HUES48 (cell line): Measurements from ENCODE around the gene RYR2.
"Not testable (repeated sequence)": the region's sequence is repeated elsewhere in the genome, so short reads cannot be mapped to it uniquely, and the experiment has no call there.

ENCODE experiments used
- H3K27ac ChIP-seq: one replicate; pipeline ENCODE4 v1.7.0; 2013; ENCODE audit warnings: low read depth, low read length, inconsistent platforms
- H3K27me3 ChIP-seq: 2 replicates; pipeline ENCODE4 v1.6.1; 2013; ENCODE audit warnings: mild to moderate bottlenecking, low read length; ENCODE audit not compliant: control insufficient read depth, insufficient read depth
- H3K36me3 ChIP-seq: 2 replicates; pipeline ENCODE4 v1.6.1; 2013; ENCODE audit warnings: low read length; ENCODE audit not compliant: control insufficient read depth, insufficient read depth
- H3K4me1 ChIP-seq: 2 replicates; pipeline ENCODE4 v1.6.1; 2013; ENCODE audit warnings: mild to moderate bottlenecking, low read length; ENCODE audit not compliant: control insufficient read depth, insufficient read depth
- H3K4me3 ChIP-seq: 2 replicates; pipeline ENCODE4 v1.5.1; 2013; ENCODE audit warnings: mild to moderate bottlenecking, low read depth, low read length
- H3K9ac ChIP-seq: 2 replicates; pipeline ENCODE4 v1.6.1; 2013; ENCODE audit warnings: mild to moderate bottlenecking, low read depth, low read length, moderate library complexity
- H3K9me3 ChIP-seq: 2 replicates; pipeline ENCODE4 v1.6.1; 2013; ENCODE audit warnings: low read length; ENCODE audit not compliant: control insufficient read depth, insufficient read depth

The RYR2 gene

DNA sequence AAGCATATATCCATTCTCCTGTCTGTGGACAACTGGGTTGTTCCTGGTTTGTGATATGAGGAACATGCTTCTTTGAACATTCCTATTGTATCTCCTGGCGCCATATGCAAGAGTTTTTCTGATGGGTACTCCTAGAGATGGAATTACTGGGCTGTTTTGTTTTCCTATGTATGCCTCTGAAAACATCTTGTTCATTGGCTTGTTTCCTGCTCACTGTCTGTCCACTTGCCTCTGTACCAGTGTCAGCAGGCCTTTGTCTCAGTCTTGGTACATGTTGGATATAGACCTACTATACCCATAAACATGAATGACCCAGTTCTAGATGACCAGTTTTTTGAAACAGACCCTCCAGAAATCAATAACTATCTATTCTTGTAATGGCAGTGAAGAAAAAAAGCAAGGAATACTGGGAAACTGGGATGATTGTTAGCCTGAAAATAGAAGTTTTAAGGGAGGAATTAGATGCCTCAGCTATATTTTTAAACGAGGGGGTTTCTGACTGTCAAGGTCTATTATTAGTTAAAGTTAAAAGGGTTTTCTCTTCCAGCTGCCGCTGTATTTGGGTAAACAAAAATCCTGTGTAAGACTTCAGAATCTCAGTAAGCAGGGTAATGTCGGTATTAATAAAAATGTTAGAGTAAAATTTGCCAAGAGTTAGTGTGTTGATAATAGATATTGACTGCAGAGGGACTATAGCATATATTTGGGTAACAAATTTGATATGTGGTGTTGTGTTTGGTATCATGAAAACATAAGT is 103.6 kb downstream of the RYR2 start:
- no peaks in the 10 kb centered on the region for H3K27me3 ChIP-seq
- no peak overlapping the region for H3K9ac ChIP-seq
- H3K27ac ChIP-seq: peak overlapping the region; percentile 17
- peaks cover 13% of the 10 kb centered on the region for H3K4me1 ChIP-seq
- H3K36me3 ChIP-seq: no peaks in the 10 kb centered on the region
- no peak overlapping the region for H3K4me3 ChIP-seq
- no peaks in the 10 kb centered on the region for H3K9me3 ChIP-seq

DNA sequence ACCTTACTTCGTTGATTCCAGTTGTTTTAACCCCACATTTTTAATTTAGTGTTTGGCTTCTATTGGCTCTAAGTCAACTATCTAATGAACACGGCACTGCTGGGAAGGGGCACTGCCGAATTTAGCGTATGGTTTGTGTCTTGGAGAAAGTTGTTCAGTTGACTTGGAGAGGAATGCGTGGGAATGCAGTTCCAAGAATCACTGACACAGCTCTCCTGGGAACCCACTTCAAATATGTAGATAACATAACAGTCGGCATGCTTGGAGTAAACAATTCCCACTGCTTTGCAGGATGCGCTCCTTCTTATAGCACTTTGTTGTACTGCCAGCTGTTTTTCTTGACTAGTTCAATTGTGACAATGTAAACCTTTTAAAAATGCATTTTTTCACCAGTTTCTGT is 104.3 kb downstream of the RYR2 start:
- H3K9me3 ChIP-seq: no peaks in the 10 kb centered on the region
- H3K9ac ChIP-seq: no peak overlapping the region
- peaks cover 13% of the 10 kb centered on the region for H3K4me1 ChIP-seq
- H3K27ac ChIP-seq: peak overlapping the region; percentile 17
- no peaks in the 10 kb centered on the region for H3K27me3 ChIP-seq
- no peaks in the 10 kb centered on the region for H3K36me3 ChIP-seq
- H3K4me3 ChIP-seq: no peak overlapping the region

DNA sequence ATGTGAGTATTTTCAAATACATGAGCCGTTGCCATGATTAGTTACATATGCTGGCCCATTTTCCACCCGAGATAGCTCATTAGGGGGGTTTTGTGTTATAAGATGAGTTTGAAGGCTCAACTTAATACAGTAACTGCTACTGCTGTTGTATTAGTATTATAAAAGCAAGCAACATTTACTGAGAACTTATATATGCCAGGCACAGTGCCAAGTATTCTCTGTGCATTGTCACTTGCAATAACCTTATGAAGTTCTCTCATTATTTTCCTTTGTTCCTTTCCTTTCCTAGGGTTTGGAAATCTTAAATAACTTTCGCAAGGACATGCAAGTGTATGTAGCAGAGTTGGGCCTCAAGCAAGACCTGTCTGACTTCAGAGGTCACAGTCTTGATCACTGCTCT is 107.9 kb downstream of the RYR2 start:
- Histone ChIP-seq H3K4me3 (no peak overlapping the region), H3K9me3 (no peaks in the 10 kb centered on the region), H3K36me3 (no peaks in the 10 kb centered on the region), H3K27ac (no peak overlapping the region), H3K27me3 (no peaks in the 10 kb centered on the region), H3K9ac (no peak overlapping the region), H3K4me1 (peaks cover 22% of the 10 kb centered on the region)

GRCh38 chr1:237151979-237152378 is 110.0 kb downstream of the RYR2 start:
- not testable (repeated sequence) for H3K36me3 ChIP-seq, H3K4me3 ChIP-seq, H3K9ac ChIP-seq, H3K27ac ChIP-seq, H3K27me3 ChIP-seq, H3K9me3 ChIP-seq
- H3K4me1 ChIP-seq: peaks cover 15% of the 10 kb centered on the region; the same call in 1 of the 2 replicates

DNA sequence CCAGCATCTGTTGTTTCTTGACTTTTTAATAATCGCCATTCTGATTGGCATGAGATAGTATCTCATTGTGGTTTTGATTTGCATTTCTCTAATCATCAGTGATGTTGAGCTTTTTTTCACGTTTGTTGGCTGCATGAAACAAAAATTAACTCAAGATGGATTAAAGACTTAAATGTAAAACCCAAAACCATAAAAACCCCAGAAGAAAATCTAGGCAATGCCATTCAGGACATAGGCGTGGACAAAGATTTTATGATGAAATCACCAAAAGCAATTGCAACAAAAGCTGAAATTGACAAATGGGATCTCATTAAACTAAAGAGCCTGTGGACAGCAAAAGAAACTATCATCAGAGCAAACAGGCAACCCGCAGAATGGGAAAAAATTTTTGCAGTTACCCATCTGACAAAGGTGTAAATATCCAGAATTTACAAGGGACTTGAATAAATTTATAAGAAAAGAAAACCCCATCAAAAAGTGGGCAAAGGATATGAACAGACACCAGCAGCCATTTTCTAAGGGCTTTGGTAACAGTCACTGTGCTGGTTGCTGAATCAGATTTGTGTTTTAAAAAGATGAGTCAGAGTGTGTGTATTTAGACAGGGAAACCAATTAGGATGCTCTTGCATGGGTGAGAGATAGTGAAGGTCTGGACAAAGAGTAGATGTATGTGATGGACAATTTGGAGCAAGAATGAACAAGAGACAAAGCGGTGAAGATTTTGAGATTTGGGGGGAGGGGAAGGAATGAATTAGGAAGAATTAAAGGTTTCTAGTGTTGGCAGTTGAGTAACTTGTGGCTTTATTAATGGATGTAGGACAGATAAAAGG is 110.7 kb downstream of the RYR2 start:
- Histone ChIP-seq H3K4me3 (no peak overlapping the region), H3K27ac (no peak overlapping the region), H3K36me3 (no peaks in the 10 kb centered on the region), H3K9ac (no peak overlapping the region), H3K9me3 (no peaks in the 10 kb centered on the region), H3K27me3 (no peaks in the 10 kb centered on the region), H3K4me1 (peaks cover 15% of the 10 kb centered on the region; the same call in 1 of the 2 replicates)

- no peak overlapping the region for H3K27ac ChIP-seq
- H3K36me3 ChIP-seq: no peaks in the 10 kb centered on the region
- no peaks in the 10 kb centered on the region for H3K27me3 ChIP-seq
- no peak overlapping the region for H3K9ac ChIP-seq
- no peaks in the 10 kb centered on the region for H3K9me3 ChIP-seq
- no peak overlapping the region for H3K4me3 ChIP-seq
- peaks cover 15% of the 10 kb centered on the region; the same call in 1 of the 2 replicates for H3K4me1 ChIP-seq
Measured at GRCh38 chr1:237154157-237154556, 112.2 kb downstream of the RYR2 start.

GRCh38 chr1:237164406-237165352 is 122.7 kb downstream of the RYR2 start:
- no peak overlapping the region for H3K9ac ChIP-seq
- H3K9me3 ChIP-seq: no peaks in the 10 kb centered on the region
- no peak overlapping the region for H3K4me3 ChIP-seq
- no peaks in the 10 kb centered on the region for H3K36me3 ChIP-seq
- H3K27ac ChIP-seq: no peak overlapping the region
- no peaks in the 10 kb centered on the region for H3K27me3 ChIP-seq
- peaks cover 12% of the 10 kb centered on the region for H3K4me1 ChIP-seq

DNA sequence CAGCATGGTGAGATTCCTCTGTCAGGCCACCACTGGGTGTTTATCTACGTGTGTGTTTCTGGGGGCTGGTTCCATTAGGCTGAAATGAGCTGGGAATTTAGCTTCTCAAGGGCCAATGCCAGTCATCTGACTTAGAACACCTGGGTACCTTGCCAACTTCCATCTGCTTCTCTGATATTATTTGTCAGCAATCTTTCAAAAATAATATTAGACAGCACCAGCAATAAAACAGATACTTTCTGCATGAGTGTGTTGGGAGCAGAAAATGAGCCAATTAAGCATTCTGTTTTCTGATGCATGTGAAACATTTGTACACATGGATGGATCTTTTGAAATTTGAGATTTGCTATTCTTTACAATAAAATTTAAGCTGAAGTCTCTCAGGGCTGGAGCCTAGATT is 124.1 kb downstream of the RYR2 start:
- Histone ChIP-seq H3K4me1 (peaks cover 18% of the 10 kb centered on the region), H3K9me3 (no peaks in the 10 kb centered on the region), H3K36me3 (no peaks in the 10 kb centered on the region), H3K27me3 (no peaks in the 10 kb centered on the region), H3K27ac (no peak overlapping the region), H3K4me3 (no peak overlapping the region), H3K9ac (no peak overlapping the region)

DNA sequence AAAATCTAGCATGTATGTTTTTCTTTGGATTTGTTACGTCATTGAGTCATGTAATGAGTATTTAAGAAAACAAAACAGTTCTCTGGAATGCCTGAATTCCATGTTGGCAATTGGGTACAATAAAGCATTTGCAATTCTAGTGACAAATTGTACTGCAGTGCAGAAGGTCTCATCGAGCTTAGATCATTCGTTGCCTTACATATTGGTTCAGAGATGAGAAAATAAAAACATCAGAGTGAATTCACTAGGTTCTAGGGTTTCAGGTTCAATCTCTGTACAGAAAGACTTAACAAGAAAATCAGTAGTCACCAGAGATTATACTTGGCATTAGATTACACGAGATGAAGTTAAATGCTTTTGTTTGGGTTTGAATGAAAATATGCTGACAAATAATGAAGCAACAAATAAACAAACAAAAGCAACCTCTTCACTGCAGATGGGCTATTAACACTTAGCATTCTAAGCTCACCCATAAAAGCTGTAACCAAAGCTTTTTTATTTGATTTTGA is 124.7 kb downstream of the RYR2 start:
- H3K36me3 ChIP-seq: no peaks in the 10 kb centered on the region

DNA sequence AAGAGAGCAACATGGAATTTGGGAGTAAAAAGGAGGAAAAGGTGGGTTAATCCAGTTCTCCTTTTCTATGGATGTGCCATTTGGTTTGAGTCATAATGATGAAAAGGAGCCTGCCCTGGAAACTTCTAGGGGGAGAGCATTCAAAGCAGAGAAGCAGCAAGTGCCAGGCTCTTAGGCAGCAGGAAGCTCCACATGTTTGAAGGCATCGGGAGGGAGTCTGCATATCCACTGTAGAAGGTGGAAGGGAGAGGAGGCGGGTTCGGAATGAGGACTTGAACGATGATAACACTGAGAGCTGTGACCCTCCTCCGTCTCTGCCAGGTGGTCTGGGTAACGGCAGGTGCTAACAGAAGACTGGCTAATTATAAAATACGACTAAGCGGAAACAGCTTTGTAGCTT is 128.2 kb downstream of the RYR2 start:
- Histone ChIP-seq H3K27ac (no peak overlapping the region), H3K9me3 (no peaks in the 10 kb centered on the region), H3K9ac (no peak overlapping the region), H3K27me3 (no peaks in the 10 kb centered on the region), H3K36me3 (no peaks in the 10 kb centered on the region), H3K4me3 (no peak overlapping the region), H3K4me1 (peaks cover 16% of the 10 kb centered on the region; the same call in 1 of the 2 replicates)

More for the DNA sequence above, 124.7 kb downstream of the RYR2 start:
- peaks cover 18% of the 10 kb centered on the region for H3K4me1 ChIP-seq
- H3K27ac ChIP-seq: no peak overlapping the region
- H3K27me3 ChIP-seq: no peaks in the 10 kb centered on the region
- H3K9ac ChIP-seq: no peak overlapping the region
- no peak overlapping the region for H3K4me3 ChIP-seq
- no peaks in the 10 kb centered on the region for H3K9me3 ChIP-seq
